HCEC 1CT (cell line): Measurements from ENCODE around the gene FCN2.

ENCODE experiments used
- DNase-seq: peaks from one replicate; pipeline ENCODE4 v3.0.0-alpha.2; 2017

The FCN2 gene

GRCh38 chr9:134935056-134935640 lies 54.5 kb downstream of the FCN2 start:
- no peak for DNase-seq

- no peak for DNase-seq
Observed at GRCh38 chr9:134935701-134936345, 55.2 kb downstream of the FCN2 start.

- no peak for DNase-seq
Observed at GRCh38 chr9:134936346-134937163, 55.9 kb downstream of the FCN2 start.
